K562 (cell line): ENCODE data around the gene WWP2. TPM values are rescaled to one million over a fixed set of nuclear protein-coding genes. Genes with fewer than 3 reads are reported as not detected.

Source experiments
- ATAC-seq: fragments of 200-7000 bp; cut with Tn5 transposase; 3 replicates; pipeline ENCODE4 v1.9.1; 2020; ENCODE audit warnings: moderate library complexity
- BruUV-seq: library from RNA; stranded (reverse); fragments of 400-500 nt; replicated peaks from 2 replicates; lab custom pipeline; 2021; lab: Mats Ljungman, UMichigan
- CTCF ChIA-PET: fragments of 300-600 bp; formaldehyde crosslinking; extraction: SDS; loops from one replicate; lab custom pipeline; 2021; ENCODE audit warnings: low intra/inter-chr PET ratio; lab: Yijun Ruan, JAX
- POLR2A ChIA-PET: fragments of 300-600, 350-650 bp; sonication (Branson Sonifier 250); formaldehyde crosslinking; extraction: SDS; loops from one replicate; lab custom pipeline; 2021; ENCODE audit warnings: antibody characterized with exemption, inconsistent platforms; lab: Yijun Ruan, JAX
- DNase-seq, 4 experiments: peaks; one replicate each; pipeline versions ENCODE4 v3.0.0 to v3.0.0-alpha.2; 2011 to 2018; ENCODE audit warnings: low spot score in 3 of 4, mixed read lengths in 3 of 4; ENCODE audit errors: extremely low read depth in 1 of 4
- FAIRE-seq: peaks from 2 replicates; lab custom pipeline; 2011; peaks lifted over from hg19 to GRCh38; lab: Jason Lieb, UNC
- H2AFZ ChIP-seq: 2 replicates; pipeline ENCODE4 v1.6.0; 2011; ENCODE audit warnings: low read depth, low read length, control low read depth, inconsistent platforms
- H3K27ac ChIP-seq: fragments of 200-600 bp; 3 replicates; pipeline ENCODE4 v1.8.0; 2011; ENCODE audit warnings: low read depth, mild to moderate bottlenecking, control low read depth, inconsistent platforms, low read length, moderate library complexity, mixed read lengths; ENCODE audit errors: extremely low read depth
- H3K27me3 ChIP-seq, 2 experiments: fragments of 300-600 bp in 1 of 2; 2 replicates in 1 of 2; 3 replicates in 1 of 2; pipeline versions ENCODE4 v1.6.0 to v1.8.0; 2011; ENCODE audit warnings: inconsistent platforms in 2 of 2, low read length in 2 of 2, mild to moderate bottlenecking in 1 of 2, mixed read lengths in 1 of 2, moderate library complexity in 1 of 2; ENCODE audit not compliant: control insufficient read depth in 2 of 2, insufficient read depth in 2 of 2
- H3K36me3 ChIP-seq: fragments of 300-600 bp; 3 replicates; pipeline ENCODE4 v1.8.0; 2011; ENCODE audit warnings: mild to moderate bottlenecking, low read length, inconsistent platforms; ENCODE audit not compliant: control insufficient read depth, insufficient read depth
- H3K4me1 ChIP-seq, 2 experiments: fragments of 200-600 bp in 1 of 2; replicated peaks in 1 of 2; 2 replicates in 1 of 2; 3 replicates in 1 of 2; pipeline versions ENCODE4 v1.5.1 to v1.8.0; 2011; ENCODE audit warnings: inconsistent platforms in 2 of 2, low read length in 2 of 2, mild to moderate bottlenecking in 1 of 2, mixed read lengths in 1 of 2, moderate library complexity in 1 of 2; ENCODE audit not compliant: control insufficient read depth in 2 of 2, insufficient read depth in 2 of 2
- H3K4me2 ChIP-seq: 2 replicates; pipeline ENCODE4 v1.6.1; 2011; ENCODE audit warnings: low read length, control low read depth, inconsistent platforms, mixed read lengths; ENCODE audit not compliant: insufficient read depth
- H3K4me3 ChIP-seq: fragments of 200-600 bp; sonication (generic), shearing (Covaris generic); 2 replicates; pipeline ENCODE4 v1.5.1; 2016; ENCODE audit warnings: control low read depth, inconsistent platforms
- H3K79me2 ChIP-seq: fragments of 200-600 bp; 3 replicates; pipeline ENCODE4 v1.8.0; 2011; ENCODE audit warnings: low read length, inconsistent platforms; ENCODE audit not compliant: control insufficient read depth, insufficient read depth
- H3K9ac ChIP-seq, 2 experiments: 2 replicates each; pipeline versions ENCODE4 v1.6.0 to v1.6.1; 2011; ENCODE audit warnings: low read depth in 2 of 2, low read length in 2 of 2, control low read depth in 1 of 2, inconsistent platforms in 1 of 2, mild to moderate bottlenecking in 1 of 2, mixed read lengths in 1 of 2; ENCODE audit not compliant: insufficient read depth in 1 of 2
- H3K9me1 ChIP-seq: one replicate; pipeline ENCODE4 v1.6.0; 2011; ENCODE audit warnings: inconsistent platforms, mild to moderate bottlenecking, low read length, moderate library complexity; ENCODE audit not compliant: control insufficient read depth, insufficient read depth
- H3K9me3 ChIP-seq: replicated peaks from 2 replicates; pipeline ENCODE4 v1.5.1; 2011; ENCODE audit warnings: low read depth, low read length, inconsistent platforms; ENCODE audit not compliant: control insufficient read depth, insufficient read depth
- H4K20me1 ChIP-seq: replicated peaks from 2 replicates; pipeline ENCODE4 v1.6.1; 2011; ENCODE audit warnings: low read length, inconsistent platforms, mixed read lengths; ENCODE audit not compliant: control insufficient read depth, insufficient read depth
- BHLHE40 ChIP-seq: IDR thresholded peaks from 2 replicates; pipeline ENCODE4 v1.6.1; 2011; ENCODE audit warnings: low read length, improper control_type of control experiment
- C11orf30 ChIP-seq: fragments of 450-650 bp; IDR thresholded peaks from 2 replicates; pipeline ENCODE4 v1.6.1; 2016; ENCODE audit warnings: low read depth, mild to moderate bottlenecking
- KAT7 ChIP-seq: sonication (generic); formaldehyde crosslinking; IDR thresholded peaks from 2 replicates; pipeline ENCODE4 v1.8.0; 2022; ENCODE audit warnings: missing genetic modification reagents, mild to moderate bottlenecking, borderline replicate concordance
- KLF1 ChIP-seq: fragments of 450-650 bp; IDR thresholded peaks from 2 replicates; pipeline ENCODE4 v1.6.1; 2016; ENCODE audit warnings: missing genetic modification characterization, missing compliant biosample characterization
- MBD2 ChIP-seq: sonication (generic); IDR thresholded peaks from 2 replicates; pipeline ENCODE4 v1.6.1; 2016; ENCODE audit warnings: low read depth, borderline replicate concordance
- NFIX ChIP-seq: fragments of 250-450 bp; sonication (Bioruptor Pico); IDR thresholded peaks from 2 replicates; pipeline ENCODE4 v1.4.0; 2020; ENCODE audit warnings: low read depth, mild to moderate bottlenecking, moderate library complexity
- PHF21A ChIP-seq: fragments of 450-650 bp; IDR thresholded peaks from 2 replicates; pipeline ENCODE4 v1.6.1; 2017; ENCODE audit warnings: low read depth, borderline replicate concordance
- SMAD1 ChIP-seq: fragments of 150-350 bp; IDR thresholded peaks from 2 replicates; pipeline ENCODE4 v1.6.1; 2014; ENCODE audit warnings: low read length, low read depth; ENCODE audit not compliant: partially characterized antibody
- STAT5A ChIP-seq: IDR thresholded peaks from 2 replicates; pipeline ENCODE4 v1.6.1; 2012; ENCODE audit warnings: low read length, inconsistent platforms, borderline replicate concordance
- ZNF75A ChIP-seq: fragments of 450-650 bp; formaldehyde crosslinking; IDR thresholded peaks from 2 replicates; pipeline ENCODE4 v1.4.0; 2020; ENCODE audit warnings: mild to moderate bottlenecking
- WGBS: fragments of 100-300 bp; shearing (Covaris generic); methylation state at CpG from one replicate; pipeline ENCODE4 v1.1.6; 2016; ENCODE audit warnings: low coverage, mixed read lengths; ENCODE audit not compliant: insufficient coverage; ENCODE audit errors: missing lambda C conversion rate; 5-methylcytosine and 5-hydroxymethylcytosine counted together
- in situ Hi-C: fragments of 300-500 bp; cut with MboI; formaldehyde crosslinking; loops from 4 replicates; pipeline ENCODE4 v1.15.0; 2018; ENCODE audit warnings: inconsistent platforms, mixed read lengths
- intact Hi-C: fragments of 100-400 bp; cut with micrococcal nuclease; formaldehyde crosslinking; loops from 2 replicates; pipeline ENCODE4 v1.14.2; 2022
- polyA plus RNA-seq, 8 experiments: library from polyadenylated mRNA; depleted of rRNA in 4 of 8; stranded (reverse) in 5 of 8; unstranded in 3 of 8; fragments of >200 nt; fragmentation: Nextera tagmentation in 2 of 8; fragmentation: Illumina TruSeq in 1 of 8; extraction: Ambion mirVana in 2 of 8; extraction: Trizol in 1 of 8; gene quantifications; 2 replicates each; pipeline versions ENCODE4 v1.2.1 to v1.2.3, GENCODE V29; 2011 to 2014; ENCODE audit warnings: inconsistent platforms in 1 of 8, missing spikeins in 1 of 8
- total RNA-seq, 7 experiments: library from RNA; depleted of rRNA in 6 of 7; stranded (reverse); fragments of >200 nt in 6 of 7; fragmentation: Illumina TruSeq in 2 of 7; extraction: Trizol in 2 of 7; gene quantifications; 2 replicates each; pipeline versions ENCODE4 v1.2.1 to v1.2.3, GENCODE V29; 2011 to 2021; ENCODE audit warnings: low replicate concordance in 1 of 7
- TF ChIP-seq, protein P1 (sequence below): sonication (generic); formaldehyde crosslinking; IDR thresholded peaks from 2 replicates; pipeline ENCODE4 v1.8.1; 2022; ENCODE audit warnings: missing genetic modification reagents
- TF ChIP-seq, protein P2 (sequence below): fragments of 250-450 bp; sonication (Bioruptor Pico); IDR thresholded peaks from 2 replicates; pipeline ENCODE4 v1.5.1; 2021; ENCODE audit warnings: mild to moderate bottlenecking

The WWP2 gene
- total and polyA plus RNA-seq, 9 of the 15 experiments (the other 6 are each of a cell fraction or from before 2014, with no cell fraction given): 1.9 to 34.4 (median 14.6) TPM

GRCh38 chr16:69762814-69763598 is 874 bp downstream of the WWP2 start (continued):
- 0 out of 2 replicates have a peak, but pooled peaks have one; percentile 21 for TF ChIP-seq KAT7 (CRISPR knock-in tag)
- no peak for TF ChIP-seq BHLHE40
- no peak for TF ChIP-seq KLF1

DNA sequence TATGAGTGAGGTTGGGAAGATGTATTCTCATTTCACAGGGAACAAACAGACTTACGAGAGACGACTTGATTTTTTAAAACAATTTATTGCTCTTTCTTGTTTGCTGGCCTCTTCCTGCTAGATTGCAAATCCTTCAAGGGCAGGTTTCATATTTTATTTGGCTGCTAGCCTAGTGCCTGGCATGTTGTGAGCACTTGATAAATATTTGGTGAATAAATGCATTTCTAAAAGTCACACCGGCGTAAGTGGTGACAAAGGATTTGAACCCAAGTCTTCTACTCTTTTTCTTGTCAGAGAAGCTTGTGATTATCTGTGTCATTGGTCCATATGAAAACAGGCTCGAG is 1.4 kb downstream of the WWP2 start:
- no peaks in the 10 kb centered on the region for H3K27me3 ChIP-seq
- 70% methylated on average over 5 of the region's 5 CpGs for WGBS
- no peak for FAIRE-seq
- no TSS peak for BruUV-seq
- H3K9me3 ChIP-seq: no peaks in the 10 kb centered on the region
- no peaks in the 10 kb centered on the region for H3K9me1 ChIP-seq
- CTCF ChIA-PET: no interaction called here
- DNase-seq: no peak
- peak overlapping the region; percentile 97; the same call in 1 of the 2 replicates for H3K4me3 ChIP-seq
- intact Hi-C loops (no loop called here), in situ Hi-C loops (no loop called here)
- peak overlapping the region; percentile 97 for H3K4me2 ChIP-seq
- peaks cover 35% of the 10 kb centered on the region for H3K79me2 ChIP-seq
- H3K36me3 ChIP-seq: no peaks in the 10 kb centered on the region
- no peak for ATAC-seq
- TF ChIP-seq, protein P1, sequence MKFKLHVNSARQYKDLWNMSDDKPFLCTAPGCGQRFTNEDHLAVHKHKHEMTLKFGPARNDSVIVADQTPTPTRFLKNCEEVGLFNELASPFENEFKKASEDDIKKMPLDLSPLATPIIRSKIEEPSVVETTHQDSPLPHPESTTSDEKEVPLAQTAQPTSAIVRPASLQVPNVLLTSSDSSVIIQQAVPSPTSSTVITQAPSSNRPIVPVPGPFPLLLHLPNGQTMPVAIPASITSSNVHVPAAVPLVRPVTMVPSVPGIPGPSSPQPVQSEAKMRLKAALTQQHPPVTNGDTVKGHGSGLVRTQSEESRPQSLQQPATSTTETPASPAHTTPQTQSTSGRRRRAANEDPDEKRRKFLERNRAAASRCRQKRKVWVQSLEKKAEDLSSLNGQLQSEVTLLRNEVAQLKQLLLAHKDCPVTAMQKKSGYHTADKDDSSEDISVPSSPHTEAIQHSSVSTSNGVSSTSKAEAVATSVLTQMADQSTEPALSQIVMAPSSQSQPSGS: no peak
- TF ChIP-seq PHF21A (no peak), ZNF75A (CRISPR knock-in tag) (no peak), SMAD1 (no peak), STAT5A (no peak), MBD2 (no peak), NFIX (CRISPR knock-in tag) (no peak), C11orf30 (no peak)
- TF ChIP-seq, protein P2, sequence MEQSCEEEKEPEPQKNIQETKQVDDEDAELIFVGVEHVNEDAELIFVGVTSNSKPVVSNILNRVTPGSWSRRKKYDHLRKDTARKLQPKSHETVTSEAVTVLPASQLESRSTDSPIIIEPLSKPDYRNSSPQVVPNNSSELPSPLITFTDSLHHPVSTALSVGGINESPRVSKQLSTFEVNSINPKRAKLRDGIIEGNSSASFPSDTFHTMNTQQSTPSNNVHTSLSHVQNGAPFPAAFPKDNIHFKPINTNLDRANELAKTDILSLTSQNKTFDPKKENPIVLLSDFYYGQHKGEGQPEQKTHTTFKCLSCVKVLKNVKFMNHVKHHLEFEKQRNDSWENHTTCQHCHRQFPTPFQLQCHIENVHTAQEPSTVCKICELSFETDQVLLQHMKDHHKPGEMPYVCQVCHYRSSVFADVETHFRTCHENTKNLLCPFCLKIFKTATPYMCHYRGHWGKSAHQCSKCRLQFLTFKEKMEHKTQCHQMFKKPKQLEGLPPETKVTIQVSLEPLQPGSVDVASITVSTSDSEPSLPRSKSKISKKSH (CRISPR knock-in tag): no peak
- H2AFZ ChIP-seq: no peak overlapping the region
- no peaks in the 10 kb centered on the region for H4K20me1 ChIP-seq
- H3K27ac ChIP-seq: no peak overlapping the region; the same call in 2 of the 3 replicates
- H3K4me1 ChIP-seq: peaks cover 6 to 8% of the 10 kb centered on the region in 2 experiments; a peak in 4 of 5 replicates
- POLR2A ChIA-PET: interaction anchor here (0.9 to 2.5 kb wide), 5 partner anchors 8 to 36 kb away, joined by 3 to 14 read pairs (median 5); no protein-coding TSS in a partner anchor
- peak overlapping the region in 1 of 2 experiments; percentile 93; a peak in 1 of 4 replicates for H3K9ac ChIP-seq
